NT2/D1 (cell line): ENCODE data around the gene NCBP2.

ENCODE experiments used
- SUZ12 ChIP-seq: IDR thresholded peaks from 2 replicates; pipeline ENCODE4 v1.6.1; 2011; ENCODE audit not compliant: insufficient read length, insufficient read depth; ENCODE audit errors: extremely low read depth
- YY1 ChIP-seq: IDR thresholded peaks from 2 replicates; pipeline ENCODE4 v1.6.1; 2011; ENCODE audit not compliant: insufficient read length, insufficient read depth
- ZNF274 ChIP-seq: IDR thresholded peaks from 2 replicates; pipeline ENCODE4 v1.6.1; 2011; ENCODE audit warnings: mild to moderate bottlenecking, low read depth, low read length

DNA sequence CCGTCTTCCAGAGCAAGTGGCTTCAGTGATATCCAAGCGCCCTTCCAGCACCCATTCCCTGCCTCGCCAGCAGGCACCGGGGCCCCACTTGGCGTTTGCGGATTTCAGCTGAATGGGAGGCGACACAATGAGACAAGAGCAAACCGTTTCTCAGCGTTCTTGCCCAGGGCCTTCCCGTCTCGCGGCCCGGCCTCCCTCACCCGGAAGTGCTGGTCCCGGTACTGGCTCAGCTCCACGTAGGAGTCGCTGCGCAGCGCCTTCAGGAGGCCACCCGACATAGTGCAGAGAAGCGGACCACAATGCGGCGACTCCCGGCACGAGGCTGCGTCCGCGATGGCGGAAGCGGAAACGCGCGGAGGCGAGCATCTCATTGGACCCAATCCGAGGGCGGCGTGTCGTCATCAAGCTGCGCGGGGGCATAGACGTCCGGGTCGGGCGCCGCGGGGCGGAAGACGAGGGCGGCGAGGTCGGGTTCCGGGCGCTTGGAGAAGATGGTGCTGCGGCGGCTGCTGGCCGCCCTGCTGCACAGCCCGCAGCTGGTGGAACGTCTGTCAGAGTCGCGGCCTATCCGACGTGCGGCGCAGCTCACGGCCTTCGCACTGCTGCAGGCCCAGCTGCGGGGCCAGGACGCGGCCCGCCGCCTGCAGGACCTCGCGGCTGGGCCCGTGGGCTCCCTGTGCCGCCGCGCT is at the start of gene NCBP2:
- peak; percentile 27 for TF ChIP-seq YY1
- TF ChIP-seq ZNF274: no peak
- no peak for TF ChIP-seq SUZ12
